Measurements from ENCODE around the gene FGFR4. TPM values are rescaled to one million over a fixed set of nuclear protein-coding genes. Genes with fewer than 3 reads are reported as not detected.

The FGFR4 gene
- total RNA-seq, 1 donor from 2014 or later: 2.7 TPM

DNA sequence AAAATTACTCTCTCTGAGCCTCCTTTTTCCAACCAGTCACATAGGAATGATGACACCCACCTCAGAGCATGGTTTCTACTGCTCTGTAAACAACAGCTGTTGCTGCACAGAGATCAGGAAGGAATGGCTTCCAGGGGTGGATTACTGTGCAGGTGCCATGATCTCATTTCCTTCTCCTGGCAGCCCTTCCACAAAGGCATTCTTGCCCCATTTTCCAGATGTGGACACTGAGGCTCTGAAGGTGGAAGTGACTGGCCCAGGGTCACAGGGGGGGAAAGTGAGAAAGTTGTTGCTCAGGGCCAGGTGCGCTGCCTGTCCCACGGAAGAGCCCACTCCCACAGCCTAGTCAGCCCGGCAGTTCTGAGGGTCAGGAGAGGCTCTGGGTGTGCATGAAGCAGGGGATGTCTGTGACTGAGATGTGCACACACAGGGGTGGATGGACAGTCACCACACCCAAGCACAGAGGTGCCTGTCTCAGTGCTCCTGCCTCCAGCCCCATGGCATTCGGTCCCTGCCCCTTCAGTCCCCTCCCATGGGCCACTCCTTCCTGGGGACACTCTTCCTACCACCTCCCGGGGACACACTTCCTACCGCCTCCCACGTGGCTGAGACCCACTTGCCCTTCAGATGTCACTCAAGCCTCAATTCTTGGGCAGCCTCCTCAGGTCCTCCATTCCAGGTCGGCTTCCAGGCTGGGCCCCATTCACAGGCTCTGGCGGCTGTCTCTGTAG, 17.0 kb downstream of the FGFR4 start:
- ATAC-seq: no peak

DNA sequence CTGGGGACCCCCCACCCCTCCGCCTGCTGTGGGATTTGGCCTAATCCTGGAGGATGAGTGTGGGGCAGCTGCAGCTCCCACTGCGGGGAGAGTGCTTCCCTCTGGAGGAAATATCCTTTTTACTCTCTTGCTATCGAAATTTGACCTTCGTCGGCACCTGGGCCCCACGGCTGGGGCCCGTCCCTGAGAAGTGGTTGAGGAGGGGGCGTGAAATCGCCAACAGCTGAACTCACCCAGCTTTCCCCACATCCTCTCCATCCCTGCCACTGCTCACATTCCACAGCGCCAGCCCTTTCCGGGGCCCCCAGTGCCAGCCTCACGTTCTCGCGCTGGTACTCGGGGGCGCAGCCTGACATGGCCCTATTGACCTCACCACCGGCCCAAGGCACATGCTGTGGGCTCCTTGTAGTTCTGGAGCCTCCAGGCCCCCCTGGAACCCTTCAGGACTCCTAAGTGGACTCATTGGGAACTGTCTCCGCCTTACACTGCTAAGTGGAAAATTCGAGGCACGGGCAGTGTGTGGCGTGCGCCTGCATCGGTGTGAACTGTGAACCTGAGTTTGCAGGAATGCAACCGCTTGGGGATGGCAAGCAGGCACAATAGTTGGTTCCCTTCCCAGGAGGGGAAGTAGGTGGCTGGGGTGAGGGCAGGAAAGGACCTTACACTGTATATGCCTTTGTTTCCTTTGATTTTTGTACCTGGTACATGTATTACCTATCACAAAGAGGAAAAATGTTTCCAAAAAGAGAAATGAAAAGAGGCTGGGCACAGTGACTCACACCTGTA, 19.2 kb downstream of the FGFR4 start:
- peak; percentile 29 for ATAC-seq

DNA sequence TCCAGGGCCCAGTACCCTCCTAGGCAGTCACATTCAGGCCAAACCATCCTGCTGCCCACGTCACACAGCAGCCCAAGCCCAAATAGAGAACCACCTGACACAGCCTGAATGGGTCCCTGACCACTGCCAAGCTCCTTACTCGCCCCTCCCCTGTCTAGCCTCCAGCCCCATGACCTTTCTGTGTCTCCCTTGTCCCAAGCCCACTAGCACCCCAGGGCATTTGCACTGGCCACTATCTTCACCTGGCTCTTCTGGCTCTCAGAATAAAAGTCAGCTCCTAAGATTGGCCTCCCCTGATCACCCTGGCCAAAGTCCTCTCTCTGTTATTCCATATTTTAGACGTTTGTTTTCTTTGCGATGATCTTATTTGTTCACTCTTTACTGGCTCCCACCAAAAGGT, 20.4 kb downstream of the FGFR4 start:
- no peak for ATAC-seq

DNA sequence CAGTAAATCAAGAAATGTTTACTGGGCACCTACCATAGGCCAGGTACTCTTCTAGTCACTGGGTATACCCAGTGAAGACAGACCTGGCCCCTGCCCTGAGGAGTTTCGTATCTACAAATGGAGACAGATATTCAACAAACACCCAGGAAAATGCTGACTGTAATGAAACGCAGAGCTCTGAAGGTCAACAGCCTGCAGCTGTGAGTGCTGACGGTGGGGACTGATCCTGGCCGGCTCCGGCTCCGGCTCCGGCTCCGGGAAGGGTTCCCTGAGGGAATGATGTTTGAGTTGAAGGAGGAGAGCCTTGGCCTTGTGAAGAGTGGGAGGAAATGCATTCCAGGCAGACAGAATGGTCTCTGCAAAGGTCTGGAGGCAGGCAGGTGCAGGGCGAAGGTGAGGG, 23.1 kb downstream of the FGFR4 start:
- no peak for ATAC-seq

DNA sequence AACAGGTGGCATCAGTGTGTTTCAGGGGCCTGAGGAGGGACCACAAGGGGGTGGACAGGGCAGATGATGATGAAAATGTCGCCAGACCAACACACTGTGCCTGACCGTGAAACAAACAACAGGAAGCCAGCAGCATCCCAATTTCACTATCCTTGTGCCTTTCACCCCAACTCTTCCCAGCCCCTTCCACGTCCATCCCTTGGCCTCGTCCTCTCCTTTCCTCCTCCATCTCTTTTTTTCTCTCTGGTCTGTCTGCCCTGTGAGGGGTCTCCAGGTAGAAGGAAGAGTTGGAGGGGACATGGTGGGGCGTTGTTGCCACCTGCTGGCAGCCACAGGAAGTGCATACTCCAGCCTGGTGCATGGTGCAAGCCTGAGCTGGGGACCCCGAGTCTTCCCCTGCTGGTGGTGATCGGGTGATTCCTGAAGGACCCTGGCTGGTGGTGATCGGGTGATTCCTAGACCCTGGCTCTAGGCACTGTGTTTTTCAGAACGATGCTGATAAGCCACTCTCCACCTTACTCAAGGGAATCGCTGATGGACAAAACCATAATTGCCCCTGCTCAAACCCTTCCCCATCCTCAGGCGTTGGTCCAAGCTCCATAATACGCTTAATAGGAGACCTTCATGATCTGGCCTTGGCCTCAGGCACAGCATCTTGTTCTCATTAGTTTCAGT, 25.1 kb downstream of the FGFR4 start:
- ATAC-seq: peak; percentile 45

DNA sequence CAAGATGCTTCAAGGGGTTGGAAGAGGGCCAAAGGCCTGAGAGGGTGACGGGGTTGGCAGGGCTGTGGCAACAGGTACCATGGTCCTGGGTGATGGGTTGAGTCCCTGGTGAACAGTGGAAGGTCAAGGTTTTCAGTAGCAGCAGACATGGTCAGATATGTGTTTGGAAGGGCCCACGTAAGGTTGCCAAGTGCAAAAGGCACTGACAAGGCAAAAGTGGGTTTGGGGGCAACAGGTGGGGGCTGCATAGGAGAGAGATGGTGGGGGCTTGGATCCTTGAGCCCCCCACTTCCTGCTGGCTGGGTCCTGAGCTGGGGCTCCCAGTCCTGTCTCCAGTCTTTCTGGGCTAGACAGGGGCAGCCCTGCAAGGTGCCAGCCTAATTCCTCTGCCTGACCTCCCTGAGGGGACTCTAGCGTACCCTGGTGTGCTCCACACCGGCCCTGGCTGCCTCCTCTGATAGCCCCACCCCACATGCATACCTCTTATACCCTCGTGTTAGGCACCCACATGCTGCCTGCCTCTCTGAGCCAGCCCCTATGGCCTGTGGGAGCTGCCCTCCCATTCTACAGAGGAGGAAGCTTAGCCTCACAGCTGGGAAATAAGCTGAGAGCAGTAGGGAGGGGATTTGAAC, 26.0 kb downstream of the FGFR4 start:
- ATAC-seq: no peak

DNA sequence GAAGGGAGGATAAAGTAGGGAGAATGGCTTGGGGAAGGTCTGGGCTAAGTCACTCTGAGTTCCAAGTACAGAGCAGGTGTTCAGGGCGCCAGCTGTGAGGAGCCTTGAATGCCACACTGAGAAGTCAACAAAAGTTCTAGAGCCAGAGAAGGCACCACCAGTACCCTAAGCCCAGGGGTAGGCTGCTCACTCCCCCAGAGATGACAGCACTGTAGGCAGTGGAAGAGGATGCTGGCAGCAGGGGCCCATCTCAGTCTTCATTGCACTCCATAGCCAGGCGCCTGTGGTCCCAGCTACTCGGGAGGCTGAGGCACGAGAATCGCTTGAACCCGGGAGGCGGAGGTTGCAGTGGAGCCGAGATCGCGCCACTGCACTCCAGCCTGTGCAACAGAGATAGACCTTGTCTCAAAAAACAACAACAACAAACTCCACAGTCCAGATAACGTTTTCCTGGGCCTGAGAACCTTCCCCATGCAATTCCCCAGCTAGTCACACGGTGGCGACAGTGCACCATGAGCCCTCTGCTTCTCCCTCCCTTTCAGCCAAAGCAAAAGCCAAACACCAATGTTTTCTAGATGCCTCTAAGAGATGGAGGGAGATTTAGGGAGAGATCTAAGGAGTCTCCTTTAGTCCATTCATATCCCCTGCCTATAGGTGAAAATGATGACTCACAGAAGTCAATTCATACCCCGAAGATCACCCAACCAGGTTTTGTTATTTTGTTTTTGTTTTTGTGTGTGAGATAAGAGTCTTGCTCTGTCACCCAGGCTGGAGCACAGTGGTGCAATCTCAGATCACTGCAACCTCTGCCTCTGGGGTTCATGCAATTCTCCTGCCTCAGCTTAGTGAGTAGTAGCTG, 27.1 kb downstream of the FGFR4 start:
- ATAC-seq: peak; percentile 77

DNA sequence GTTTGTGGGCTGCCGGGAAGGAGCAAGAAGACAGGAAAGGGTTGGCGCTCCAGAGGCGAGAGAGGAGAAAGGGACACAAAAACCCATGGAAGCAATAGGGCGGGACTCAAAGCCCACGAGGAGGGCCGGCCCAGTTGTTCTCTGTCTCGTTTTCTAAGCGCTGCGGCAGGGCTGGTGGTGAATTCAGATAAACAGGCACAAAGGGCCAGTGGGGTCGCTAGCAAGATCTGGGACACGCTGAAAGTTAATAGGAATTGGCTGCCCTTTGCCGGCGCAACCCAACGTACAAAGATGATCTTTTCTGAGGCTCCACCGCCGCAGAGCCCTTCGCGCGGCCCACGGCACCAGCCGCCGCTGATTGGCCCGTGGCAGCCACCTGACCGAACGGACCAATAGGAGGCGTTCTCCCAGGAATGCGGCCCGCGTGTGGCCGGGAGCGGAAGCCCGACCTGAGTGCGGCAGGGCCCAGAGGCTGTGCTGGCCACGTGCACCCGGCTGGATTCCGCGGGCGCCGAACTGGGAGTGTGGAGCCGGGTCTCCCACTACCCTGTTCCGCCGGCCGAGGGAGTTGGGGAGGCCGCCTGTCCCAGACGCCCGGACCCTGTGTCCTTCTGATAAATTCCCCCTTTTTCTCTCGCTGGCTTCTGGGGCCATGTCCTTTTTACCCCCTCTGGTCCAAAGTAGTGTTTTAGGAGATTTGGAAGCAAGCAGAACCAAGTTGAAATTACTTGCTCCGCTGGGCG, 30.1 kb downstream of the FGFR4 start:
- ATAC-seq: peak; percentile 84

DNA sequence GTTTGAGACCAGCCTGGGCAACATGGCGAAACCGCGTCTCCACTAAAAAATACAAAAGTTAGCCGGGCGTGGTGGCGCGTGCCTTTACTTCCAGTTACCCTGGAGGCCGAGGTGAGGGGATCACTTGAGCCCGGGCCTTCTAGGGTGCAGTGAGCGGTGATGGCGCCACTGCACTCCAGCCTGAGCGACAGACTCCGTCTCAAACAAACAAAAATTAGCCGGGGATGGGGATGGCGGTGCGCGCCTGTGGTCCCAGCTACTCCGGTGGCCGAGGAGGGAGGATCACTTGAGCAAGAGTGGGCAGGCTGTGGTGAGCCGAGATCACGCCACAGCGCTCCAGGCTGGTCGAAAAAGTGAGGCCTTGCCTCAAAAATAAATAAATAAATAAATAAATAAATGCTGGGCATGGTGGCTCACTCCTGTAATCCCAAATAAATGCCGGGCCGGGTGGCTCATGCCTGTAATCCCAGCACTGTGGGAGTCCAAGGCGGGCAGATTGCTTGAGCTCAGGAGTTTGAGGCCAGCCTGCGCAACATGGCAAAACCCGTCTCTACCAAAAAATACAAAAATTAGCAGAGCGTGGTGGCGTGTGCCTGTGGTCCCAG, 30.8 kb downstream of the FGFR4 start:
- ATAC-seq: no peak

DNA sequence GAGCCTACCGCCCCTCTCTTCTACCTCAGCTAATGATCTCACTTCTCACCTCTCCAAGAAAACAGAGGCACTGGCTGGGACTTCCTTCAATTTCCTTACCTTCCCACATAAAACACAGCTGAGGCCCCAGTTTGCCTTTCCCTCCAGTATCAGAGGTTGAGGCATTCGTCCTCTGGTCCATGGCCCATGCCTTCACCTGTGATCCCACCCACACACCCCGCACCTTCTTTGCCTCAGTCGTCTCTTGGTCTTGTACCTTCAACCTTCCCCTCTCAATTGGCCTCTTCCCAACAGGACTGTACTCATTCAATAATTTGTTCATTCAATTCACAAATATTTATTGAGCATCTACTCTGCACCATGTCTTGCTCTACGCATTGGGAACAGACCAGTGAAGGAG, 35.9 kb downstream of the FGFR4 start:
- ATAC-seq: no peak

DNA sequence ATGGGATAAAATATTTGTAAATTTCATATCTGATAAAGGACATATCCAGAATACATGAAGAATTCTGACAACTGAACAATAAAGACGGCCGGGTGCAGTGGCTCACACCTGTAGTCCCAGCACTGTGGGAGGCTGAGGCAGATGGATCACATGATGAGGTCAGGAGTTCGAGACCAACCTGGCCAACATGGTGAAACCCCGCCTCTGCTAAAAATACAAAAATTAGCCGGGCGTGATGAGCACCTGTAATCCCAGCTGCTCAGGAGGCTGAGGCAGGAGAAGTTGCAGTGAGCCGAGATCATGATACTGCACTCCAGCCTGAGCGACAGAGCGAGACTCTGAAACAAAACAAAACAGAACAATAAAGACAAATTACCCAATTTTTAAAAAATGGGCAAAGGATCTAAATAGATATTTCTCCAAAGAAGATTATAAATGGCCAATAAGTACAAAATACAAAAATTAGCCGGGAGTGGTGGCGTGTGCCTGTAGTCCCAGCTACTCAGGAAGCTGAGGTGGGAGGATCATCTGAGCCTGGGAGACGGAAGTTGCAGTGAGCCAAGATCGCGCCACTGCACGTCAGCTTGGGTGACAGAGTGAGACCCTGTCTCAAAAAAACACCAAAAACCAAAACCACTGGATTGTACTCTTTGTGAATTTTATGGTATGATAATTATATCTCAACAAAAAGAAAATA, 37.2 kb downstream of the FGFR4 start:
- ATAC-seq: no peak

DNA sequence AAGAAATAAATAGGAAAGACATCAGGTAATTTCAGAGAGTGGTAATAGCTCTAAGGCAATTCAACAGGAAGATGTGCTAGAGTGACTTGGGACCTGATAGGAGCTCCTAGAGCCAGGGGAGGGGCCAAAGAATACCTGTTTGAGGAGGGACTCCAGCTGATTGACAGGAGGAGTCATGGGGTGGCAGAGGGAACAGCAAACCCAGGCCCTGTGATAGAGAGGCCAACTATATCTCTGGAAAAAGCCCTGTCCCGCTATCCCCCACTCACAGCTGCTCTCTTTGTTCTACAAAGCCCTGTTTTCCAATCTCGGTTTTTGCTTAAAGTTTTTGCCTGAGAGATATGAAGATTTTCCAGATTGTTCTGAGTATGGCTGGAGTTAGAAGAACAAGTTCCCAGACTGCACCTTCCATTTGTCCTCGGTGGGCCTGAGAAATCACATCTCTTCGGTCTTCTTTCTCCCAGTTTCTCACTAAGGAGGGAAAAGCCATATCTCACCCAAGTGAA, 37.8 kb downstream of the FGFR4 start:
- ATAC-seq: peak; percentile 53

DNA sequence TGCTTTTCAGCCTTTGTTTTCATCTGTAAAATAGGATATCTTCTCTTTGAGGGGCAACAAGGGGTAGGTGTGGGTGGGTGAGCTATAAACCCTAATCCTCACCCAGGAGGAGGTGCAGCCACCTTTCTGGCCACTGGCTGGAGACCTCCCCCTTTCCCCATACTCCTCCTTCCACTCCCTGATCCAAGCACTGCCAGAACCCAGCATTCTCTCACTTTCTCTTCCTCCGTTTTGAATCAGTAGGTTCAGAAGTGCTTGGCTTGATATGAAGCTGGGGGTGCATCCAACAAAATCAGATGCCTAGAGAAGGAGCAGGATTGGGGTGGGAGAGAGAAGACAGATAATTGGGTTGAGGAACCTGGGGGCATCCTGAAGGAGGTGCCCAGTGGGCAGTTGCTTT, 40.1 kb downstream of the FGFR4 start:
- ATAC-seq: no peak

DNA sequence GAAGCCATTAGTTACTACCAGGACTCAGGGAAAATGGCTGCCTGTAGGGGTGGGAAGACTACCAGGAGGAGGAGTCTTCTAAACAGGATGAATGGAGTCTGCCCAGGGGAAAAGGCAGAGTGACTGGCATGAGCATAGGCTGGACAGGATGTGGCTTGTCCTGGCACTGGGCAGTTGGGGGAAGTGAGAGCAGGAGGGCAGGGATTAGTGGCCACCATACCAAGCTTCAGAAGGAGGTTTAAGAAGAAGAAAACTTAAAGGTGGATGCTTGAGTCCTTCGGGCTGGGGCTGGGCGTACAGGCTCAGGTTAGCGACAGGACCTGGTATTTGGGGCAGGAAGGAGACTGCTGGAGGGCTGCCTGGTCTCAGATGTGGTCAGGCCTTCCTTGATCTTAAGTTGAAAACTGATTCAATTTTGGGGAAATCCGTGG, 41.9 kb downstream of the FGFR4 start:
- no peak for ATAC-seq

DNA sequence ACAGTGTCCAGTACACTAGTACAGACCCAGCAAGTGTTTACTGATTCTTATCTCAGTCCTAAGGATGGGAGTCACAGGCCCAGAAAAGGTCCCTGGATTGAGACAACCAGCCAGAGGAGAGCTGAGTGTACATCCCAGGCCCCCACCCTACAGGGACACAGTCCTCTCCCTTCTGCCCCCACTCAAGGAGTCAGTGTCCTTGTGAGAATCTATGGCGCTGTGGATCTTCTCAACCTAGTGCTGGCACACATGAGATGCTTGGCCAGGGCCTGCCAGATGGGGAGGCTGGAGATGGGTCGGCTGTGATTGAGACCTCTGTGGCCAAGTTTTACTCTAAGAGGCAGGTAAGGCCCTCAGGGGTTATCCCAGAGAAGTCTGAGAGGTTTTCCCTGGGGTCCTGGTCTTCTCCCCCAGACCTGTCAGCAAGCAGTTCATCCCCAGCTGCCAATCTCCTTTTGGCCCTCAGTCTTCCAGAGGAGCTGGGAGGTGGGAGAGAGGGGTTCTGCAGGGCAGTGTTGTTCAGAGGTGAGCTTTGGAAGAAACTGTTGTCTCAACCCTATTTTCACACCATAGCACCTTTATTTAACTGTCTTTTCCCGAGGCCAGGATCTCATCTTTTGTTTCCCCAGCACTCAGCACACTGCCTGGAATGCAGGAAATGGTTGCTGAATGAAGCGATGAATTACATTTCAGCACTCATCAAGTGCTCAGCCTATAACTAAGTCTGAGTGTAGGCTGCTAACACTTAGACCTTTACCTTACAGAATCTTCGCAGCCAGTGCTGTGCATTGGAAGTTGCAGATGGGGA, 43.7 kb downstream of the FGFR4 start:
- ATAC-seq: no peak

DNA sequence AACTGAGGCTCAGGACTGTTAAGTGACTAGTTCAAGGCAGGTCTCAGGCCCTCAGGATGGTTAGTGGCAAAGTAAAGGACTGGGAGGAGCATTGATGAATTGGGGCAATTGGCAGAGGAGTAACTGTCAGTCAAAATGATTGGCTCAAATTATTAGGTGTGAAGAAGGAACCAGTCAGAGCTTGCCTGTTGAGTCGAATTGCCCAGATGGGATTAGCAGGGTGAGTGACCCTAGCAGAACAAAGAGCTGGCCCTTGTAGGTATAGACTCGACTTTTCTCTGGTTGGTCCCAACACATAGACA, 44.3 kb downstream of the FGFR4 start:
- no peak for ATAC-seq

DNA sequence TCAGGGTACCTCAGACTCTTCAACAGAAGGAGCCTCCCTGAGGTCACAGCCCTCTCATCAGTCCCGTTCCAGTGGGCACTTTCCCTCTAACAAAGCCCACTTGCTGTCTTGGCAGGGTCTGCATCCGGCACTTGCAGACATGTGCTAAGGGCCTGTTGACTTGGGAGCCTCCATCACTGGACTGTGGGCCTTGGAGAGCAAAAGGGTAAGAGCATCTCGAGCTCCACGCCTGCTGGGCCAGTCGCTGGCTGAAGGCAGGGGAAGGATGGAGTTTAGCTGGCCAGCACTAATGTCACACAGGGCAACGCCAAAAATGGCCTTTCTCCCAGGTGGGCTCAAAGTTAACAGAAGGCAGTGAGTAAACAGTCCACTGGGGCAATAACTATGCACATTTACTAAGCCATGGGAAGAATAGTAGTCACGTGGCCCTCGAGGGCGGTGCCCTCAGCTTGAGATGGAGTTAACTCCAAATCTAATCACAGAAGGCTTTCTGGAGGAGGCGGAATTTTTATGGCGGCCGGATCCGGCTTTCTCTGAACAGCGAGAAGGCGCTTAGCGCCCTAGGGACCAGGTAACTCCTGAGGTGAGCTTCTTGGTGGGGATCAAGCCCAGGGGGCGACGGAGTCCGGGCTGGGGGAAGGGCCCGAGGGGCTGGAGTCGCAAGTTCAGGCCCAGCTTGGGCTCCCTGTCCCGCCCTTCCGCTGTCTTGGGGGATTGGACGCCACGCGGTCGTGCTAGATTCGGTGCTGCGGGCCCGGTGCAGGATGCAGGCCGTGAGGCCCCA, 44.8 kb downstream of the FGFR4 start:
- no peak for ATAC-seq

Data from esophagus mucosa (tissue), 1 donor.